ENCODE data around the gene CA7.

The CA7 gene

GRCh38 chr16:66844342-66845079 is at the start of gene CA7:
TSS of gene CA7 (plus strand) at chr16:66844414. CDS start at chr16:66844488, 74 bp downstream.
- DNase-seq = no peak

DNA sequence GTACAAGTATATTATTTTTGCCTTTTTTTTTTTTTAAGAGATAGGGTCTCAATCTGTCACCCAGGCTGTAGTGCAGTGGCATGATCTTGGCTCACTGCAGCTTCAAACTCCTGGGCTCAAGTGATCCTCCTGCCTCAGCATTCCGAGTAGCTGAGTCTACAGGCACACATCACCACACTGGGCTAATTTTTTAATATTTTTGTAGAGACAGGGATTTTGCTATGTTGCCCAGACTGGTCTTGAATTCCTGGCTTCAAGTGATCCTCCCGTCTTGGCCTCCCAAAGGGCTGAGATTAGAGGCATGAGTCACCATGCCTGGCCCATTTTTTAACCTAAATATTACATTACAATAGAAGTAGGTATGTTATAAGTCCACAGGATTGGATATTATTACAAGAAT is 46.1 kb upstream of the CA7 start:
- no peak for DNase-seq

- no peak for DNase-seq
These were observed 43.4 kb upstream of the CA7 start for GRCh38 chr16:66800856-66801255.

- no peak for DNase-seq
These were observed 42.7 kb upstream of the CA7 start, which contains the start of gene TERB1 for GRCh38 chr16:66801320-66802105. TSS of gene TERB1 (minus strand) at chr16:66801584. CDS start at chr16:66796798, 4,786 bp downstream.

GRCh38 chr16:66802159-66802558 is 42.1 kb upstream of the CA7 start:
- no peak for DNase-seq

DNA sequence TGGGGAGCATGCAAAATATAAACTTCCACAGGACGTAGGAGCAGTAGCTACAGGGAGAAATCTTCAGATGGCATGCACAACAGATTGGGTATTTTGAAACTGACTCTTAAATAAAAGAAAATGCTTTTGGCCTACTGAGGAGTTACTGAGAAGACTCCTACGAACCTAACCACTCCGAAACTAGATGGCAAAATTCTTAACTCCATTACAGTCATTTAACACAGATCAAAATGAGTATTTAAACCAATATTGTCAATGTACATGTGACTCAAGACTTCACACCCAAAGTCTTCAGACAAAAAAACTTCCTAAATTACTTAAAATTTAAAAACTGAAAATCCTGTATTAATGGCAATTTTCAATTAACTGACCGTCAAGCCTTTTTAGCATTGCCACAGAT is 34.4 kb upstream of the CA7 start:
- no peak for DNase-seq

GRCh38 chr16:66810391-66810790 is 33.8 kb upstream of the CA7 start:
- no peak for DNase-seq

GRCh38 chr16:66811043-66811442 is 33.2 kb upstream of the CA7 start:
- no peak for DNase-seq

- DNase-seq = no peak
These were observed 29.5 kb upstream of the CA7 start for GRCh38 chr16:66814734-66815133.

- DNase-seq = no peak
These were observed 20.2 kb upstream of the CA7 start for GRCh38 chr16:66824006-66824405.

DNA sequence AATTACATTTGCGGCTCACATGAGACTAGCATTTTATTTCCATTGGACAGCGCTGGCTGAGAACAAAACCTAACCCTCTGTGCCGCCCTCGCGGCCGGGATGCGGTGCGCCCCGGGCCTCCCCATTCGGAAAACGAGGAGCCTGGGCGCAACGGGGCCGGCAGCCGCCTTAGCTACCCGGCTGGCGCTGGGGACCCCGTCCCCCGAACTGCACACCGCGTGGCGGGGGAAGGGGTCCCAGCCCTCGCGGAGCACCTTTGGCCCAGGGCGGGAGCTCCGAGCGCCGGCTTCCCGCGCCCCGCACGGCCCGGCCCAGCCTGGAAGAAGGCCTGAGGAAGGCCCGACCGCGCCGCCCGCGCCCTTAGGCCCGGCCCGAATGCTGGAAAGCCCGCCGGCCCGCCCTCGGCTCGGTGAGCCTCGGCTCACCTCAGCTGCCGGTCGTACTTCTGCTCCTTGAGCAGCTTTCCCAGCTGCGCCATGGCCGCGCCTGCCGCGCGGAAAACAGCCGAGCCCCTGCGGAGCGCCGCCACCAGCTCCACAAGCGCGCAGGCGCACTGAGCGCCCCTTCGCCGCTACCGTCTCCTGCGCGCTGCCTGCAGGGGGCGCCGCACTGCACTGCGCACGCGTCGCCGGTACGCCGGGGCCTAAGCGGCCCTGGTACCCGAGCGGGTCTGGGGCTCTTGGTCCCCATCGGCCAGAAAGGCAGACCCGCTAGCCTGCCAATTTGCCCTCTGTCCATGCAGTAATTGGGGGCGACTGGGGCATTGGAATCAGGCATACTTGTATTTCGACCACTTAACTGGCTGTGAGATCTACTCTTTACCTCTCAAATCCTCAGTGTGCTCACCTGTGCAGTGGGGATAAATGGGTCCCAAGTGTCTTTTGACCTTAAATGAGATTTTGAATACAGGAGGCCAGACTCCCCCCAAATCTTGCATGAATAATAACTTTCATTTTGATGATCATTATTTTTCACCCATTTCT is 13.5 kb upstream of the CA7 start, which contains the start of gene NAE1:
TSS of gene NAE1 (minus strand) at position 555 of the 983 bp plus-strand sequence. CDS start at position 478, 77 bp downstream.
- DNase-seq = peak; percentile 56

- DNase-seq = no peak
These were observed 12.0 kb upstream of the CA7 start for GRCh38 chr16:66832190-66832589.

DNA sequence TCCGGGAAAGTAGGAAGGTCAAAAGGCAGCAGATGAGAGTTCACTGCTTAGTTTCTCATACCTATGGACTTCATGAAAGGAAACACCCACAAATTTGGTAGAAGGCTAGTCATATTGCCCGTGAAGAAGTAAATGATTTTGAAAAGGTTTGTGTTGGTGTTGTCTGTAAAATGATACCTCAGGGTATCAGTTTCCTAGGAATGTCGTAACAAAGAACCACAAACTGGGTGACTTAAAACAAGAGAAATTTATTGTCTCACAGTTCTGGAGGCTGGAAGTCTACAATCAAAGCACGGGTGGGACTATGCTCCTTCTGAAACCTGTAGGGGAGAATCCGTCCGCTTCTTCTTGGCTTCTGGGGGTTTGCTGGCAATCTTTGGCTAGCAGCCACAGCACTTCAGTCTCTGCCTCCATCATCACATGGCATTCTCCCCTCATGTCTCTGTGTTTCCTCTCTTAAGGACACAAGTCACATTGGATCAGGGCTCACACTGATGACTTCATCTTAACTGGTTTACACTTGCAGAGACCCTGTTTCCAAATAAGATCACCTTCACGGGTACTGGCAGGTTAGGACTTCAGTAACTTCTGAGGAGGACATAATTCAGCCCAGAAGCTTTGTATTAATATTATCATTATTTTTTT is 11.4 kb upstream of the CA7 start:
- DNase-seq = no peak

GRCh38 chr16:66834746-66835145 is 9.5 kb upstream of the CA7 start:
- no peak for DNase-seq

DNA sequence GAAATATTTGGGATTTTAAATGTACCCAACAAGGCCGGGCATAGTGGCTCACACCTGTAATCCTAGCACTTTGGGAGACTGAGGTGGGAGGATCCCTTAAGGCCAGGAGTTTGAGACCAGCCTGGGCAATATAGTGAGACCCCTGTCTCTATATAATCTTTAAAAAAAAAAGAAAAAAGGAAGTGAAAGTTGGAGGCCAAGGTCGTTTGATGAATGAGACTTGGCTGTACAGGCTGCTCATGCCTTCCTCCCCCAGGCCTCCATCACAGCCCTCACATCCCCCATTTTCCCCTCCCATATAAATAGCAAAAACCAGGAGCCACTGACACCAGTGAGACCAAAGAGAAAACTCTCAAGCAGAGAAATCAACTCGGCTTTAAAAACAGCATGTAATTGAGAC is 3.3 kb upstream of the CA7 start:
- DNase-seq = no peak

GRCh38 chr16:66841366-66841765 is 2.8 kb upstream of the CA7 start:
- DNase-seq = no peak

DNA sequence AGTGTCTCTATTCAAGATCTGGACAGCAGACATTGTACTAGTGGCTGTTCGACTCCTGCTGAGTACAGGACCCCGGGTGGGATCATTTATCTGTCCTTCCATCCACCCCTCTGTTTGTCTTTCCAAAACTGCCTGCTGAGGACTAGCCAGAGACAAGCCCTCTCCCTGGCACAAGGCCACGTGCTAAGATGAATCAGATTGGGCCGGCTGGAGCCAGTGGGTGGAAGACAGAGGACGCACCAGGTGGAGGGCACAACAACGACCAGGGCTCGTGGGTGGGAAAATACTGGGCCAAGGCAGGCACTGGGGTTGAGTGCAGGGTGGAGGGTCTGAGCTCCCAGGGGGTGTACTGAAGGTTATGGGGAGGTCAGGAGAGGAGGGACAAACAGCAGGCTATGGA is 1.4 kb upstream of the CA7 start:
- no peak for DNase-seq

DNA sequence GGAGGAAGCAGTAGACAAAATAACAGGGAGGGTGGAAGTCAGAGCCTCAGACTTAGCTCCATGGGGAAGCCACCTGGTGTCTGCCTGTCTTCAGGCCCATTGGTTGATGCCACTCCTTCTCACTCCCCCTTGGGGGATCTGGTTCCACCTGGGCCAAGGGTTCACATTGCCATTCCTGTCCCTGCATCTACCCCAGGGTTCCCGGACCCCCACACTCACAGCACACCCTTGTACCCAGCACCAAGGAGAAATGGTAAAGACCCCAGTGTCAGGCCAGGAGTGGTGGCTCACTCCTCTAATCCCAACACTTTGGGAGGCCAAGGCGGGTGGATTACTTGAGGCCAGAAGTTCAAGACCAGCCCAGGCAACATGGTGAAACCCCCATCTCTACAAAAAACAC is 1.0 kb upstream of the CA7 start:
- no peak for DNase-seq

DNA sequence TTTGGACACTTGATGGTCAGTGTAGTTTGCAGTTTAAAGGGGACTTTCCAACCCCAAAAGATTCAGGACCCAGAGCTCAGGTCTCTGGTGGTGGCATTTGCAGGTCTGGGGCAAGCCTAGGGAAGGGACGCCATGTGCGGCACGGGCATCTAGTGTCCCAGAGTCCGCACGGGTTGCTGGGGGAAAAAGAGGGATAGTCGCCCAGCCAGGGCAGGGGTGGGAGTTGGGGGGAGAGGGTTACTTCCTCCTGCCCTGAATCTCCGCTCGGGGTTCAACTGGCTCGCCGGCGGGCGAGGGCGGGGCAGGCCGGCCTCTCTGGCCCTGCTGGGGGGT is 239 bp upstream of the CA7 start:
- DNase-seq = no peak

DNA sequence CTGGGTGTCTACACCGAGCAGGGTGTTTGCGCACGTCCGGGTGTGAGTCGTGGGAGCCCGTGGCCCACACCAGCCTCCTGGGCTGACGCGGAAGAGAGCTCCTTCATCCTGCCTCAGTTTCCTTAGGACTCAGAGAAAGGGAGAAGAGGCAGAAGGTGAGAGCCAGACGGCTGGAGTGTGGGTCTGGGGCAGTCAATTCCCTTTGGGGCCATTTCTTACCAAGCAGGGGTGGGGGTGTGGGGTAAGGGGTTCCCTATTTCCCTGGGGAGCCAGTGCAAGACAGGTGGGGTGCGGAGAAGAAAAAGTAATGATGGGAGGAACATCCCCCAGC is 831 bp downstream of the CA7 start:
- DNase-seq = no peak

DNA sequence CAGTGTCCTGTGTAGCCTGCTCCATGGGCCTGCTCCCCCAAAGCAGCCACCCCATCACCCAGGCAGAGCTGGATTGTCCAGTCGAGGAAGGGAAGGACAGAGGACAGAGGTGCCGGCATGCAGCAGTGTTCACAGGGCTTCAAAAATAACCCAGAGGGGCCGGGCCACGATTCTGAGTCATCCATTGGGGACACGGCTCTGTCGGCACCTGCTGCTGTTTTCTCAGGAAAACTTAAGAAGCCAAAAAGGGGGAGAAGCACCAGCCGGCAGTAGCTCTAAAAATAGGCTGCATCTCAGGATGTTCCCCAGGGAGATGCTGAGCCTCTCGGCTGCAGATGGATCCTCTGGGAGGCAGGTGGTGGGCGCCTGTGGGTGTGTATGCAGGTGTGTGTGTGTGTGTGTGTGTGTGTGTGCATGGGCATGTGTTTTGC is 1.6 kb downstream of the CA7 start:
- no peak for DNase-seq

GRCh38 chr16:66846266-66846665 is 2.1 kb downstream of the CA7 start:
- DNase-seq = no peak

GRCh38 chr16:66846831-66847230 is 2.6 kb downstream of the CA7 start:
- DNase-seq = no peak

All from NCI-H774 (cell line).